PC-9 (cell line): ENCODE data around the gene KIF21A.

ENCODE experiments used
- EZH2 ChIP-seq: fragments of 200-600 bp; sonication (generic); IDR thresholded peaks from 2 replicates; pipeline ENCODE4 v1.8.0; 2017; ENCODE audit warnings: antibody characterized with exemption, low read depth
- TF ChIP-seq, protein P1 (sequence below): fragments of 200-600 bp; sonication (generic); conservative IDR thresholded peaks from 2 replicates; pipeline ENCODE4 v1.6.1; 2017; ENCODE audit warnings: mixed run types, antibody characterized with exemption, mild to moderate bottlenecking, moderate library complexity

GRCh38 chr12:39406262-39406661 is 36.7 kb downstream of the KIF21A start:
- TF ChIP-seq, protein P1, sequence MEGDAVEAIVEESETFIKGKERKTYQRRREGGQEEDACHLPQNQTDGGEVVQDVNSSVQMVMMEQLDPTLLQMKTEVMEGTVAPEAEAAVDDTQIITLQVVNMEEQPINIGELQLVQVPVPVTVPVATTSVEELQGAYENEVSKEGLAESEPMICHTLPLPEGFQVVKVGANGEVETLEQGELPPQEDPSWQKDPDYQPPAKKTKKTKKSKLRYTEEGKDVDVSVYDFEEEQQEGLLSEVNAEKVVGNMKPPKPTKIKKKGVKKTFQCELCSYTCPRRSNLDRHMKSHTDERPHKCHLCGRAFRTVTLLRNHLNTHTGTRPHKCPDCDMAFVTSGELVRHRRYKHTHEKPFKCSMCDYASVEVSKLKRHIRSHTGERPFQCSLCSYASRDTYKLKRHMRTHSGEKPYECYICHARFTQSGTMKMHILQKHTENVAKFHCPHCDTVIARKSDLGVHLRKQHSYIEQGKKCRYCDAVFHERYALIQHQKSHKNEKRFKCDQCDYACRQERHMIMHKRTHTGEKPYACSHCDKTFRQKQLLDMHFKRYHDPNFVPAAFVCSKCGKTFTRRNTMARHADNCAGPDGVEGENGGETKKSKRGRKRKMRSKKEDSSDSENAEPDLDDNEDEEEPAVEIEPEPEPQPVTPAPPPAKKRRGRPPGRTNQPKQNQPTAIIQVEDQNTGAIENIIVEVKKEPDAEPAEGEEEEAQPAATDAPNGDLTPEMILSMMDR = no peak
- no peak for TF ChIP-seq EZH2
